DND-41 (cell line): Measurements from ENCODE around the gene CTSW.
A peak's percentile ranks its signal among the peaks of the same experiment; 100 is the strongest.

ENCODE experiments used
- ATAC-seq: fragments of 200-7000 bp; cut with Tn5 transposase; 3 replicates; pipeline ENCODE4 v1.9.1; 2021; ENCODE audit warnings: low read depth; ENCODE audit not compliant: insufficient read depth
- DNase-seq: peaks from one replicate; pipeline ENCODE4 v3.0.0-alpha.2; 2020
- H2AFZ ChIP-seq: 2 replicates; pipeline ENCODE4 v1.6.0; 2012; ENCODE audit warnings: low read depth, low read length
- H3K27ac ChIP-seq: 2 replicates; pipeline ENCODE4 v1.5.1; 2012; ENCODE audit warnings: low read length, inconsistent platforms
- H3K27me3 ChIP-seq: fragments of 200-600 bp; sonication (generic); 2 replicates; pipeline ENCODE4 v1.6.0; 2012; ENCODE audit warnings: low read length, mild to moderate bottlenecking, inconsistent platforms; ENCODE audit not compliant: insufficient read depth, poor library complexity
- H3K36me3 ChIP-seq: 2 replicates; pipeline ENCODE4 v1.5.1; 2012; ENCODE audit warnings: low read length, inconsistent platforms; ENCODE audit not compliant: insufficient read depth
- H3K4me1 ChIP-seq: 2 replicates; pipeline ENCODE4 v1.5.1; 2012; ENCODE audit warnings: mild to moderate bottlenecking, low read length; ENCODE audit not compliant: insufficient read depth
- H3K4me2 ChIP-seq: 2 replicates; pipeline ENCODE4 v1.6.0; 2012; ENCODE audit warnings: mild to moderate bottlenecking, moderate library complexity, low read length, inconsistent platforms; ENCODE audit not compliant: insufficient read depth
- H3K4me3 ChIP-seq, 2 experiments: fragments of 200-600 bp in 1 of 2; shearing (Covaris generic) in 1 of 2; 2 replicates each; pipeline ENCODE4 v1.5.1; 2012 to 2016; ENCODE audit warnings: inconsistent platforms in 2 of 2, low read length in 2 of 2, mild to moderate bottlenecking in 2 of 2, low read depth in 1 of 2, moderate library complexity in 1 of 2
- H3K79me2 ChIP-seq: 2 replicates; pipeline ENCODE4 v1.6.0; 2012; ENCODE audit warnings: low read length, inconsistent platforms; ENCODE audit not compliant: insufficient read depth
- H3K9ac ChIP-seq: 2 replicates; pipeline ENCODE4 v1.6.0; 2012; ENCODE audit warnings: low read depth, mild to moderate bottlenecking, inconsistent platforms, low read length, moderate library complexity
- H3K9me3 ChIP-seq: 2 replicates; pipeline ENCODE4 v1.5.1; 2012; ENCODE audit warnings: low read length, moderate library complexity, mild to moderate bottlenecking, inconsistent platforms; ENCODE audit not compliant: insufficient read depth, severe bottlenecking
- H4K20me1 ChIP-seq: 2 replicates; pipeline ENCODE4 v1.6.0; 2012; ENCODE audit warnings: low read length; ENCODE audit not compliant: insufficient read depth
- EZH2 ChIP-seq: IDR thresholded peaks from 3 replicates; pipeline ENCODE4 v1.6.1; 2012; ENCODE audit warnings: borderline replicate concordance, low read depth, mild to moderate bottlenecking, moderate library complexity, low read length, inconsistent platforms; ENCODE audit not compliant: severe bottlenecking
- TF ChIP-seq, protein P1 (sequence below): IDR thresholded peaks from 2 replicates; pipeline ENCODE4 v1.5.1; 2012; ENCODE audit warnings: borderline replicate concordance, low read length, moderate library complexity, mild to moderate bottlenecking; ENCODE audit not compliant: poor library complexity, severe bottlenecking; ENCODE audit errors: extremely low read depth

CTSW gene

GRCh38 chr11:65897020-65897471, 17.4 kb downstream of the CTSW start:
- H3K27me3 ChIP-seq = peaks cover 39% of the 10 kb centered on the region
- H4K20me1 ChIP-seq = peaks cover 15% of the 10 kb centered on the region; the same call in 1 of the 2 replicates
- H3K4me2 ChIP-seq = no peak overlapping the region
- no peak for DNase-seq
- ATAC-seq = no peak
- H3K9me3 ChIP-seq = no peaks in the 10 kb centered on the region
- no peak overlapping the region for H3K27ac ChIP-seq
- H3K9ac ChIP-seq = no peak overlapping the region
- no peak overlapping the region for H3K4me3 ChIP-seq
- H3K36me3 ChIP-seq = no peaks in the 10 kb centered on the region
- H3K79me2 ChIP-seq = no peaks in the 10 kb centered on the region
- H2AFZ ChIP-seq = no peak overlapping the region
- no peak for TF ChIP-seq EZH2
- TF ChIP-seq, protein P1, sequence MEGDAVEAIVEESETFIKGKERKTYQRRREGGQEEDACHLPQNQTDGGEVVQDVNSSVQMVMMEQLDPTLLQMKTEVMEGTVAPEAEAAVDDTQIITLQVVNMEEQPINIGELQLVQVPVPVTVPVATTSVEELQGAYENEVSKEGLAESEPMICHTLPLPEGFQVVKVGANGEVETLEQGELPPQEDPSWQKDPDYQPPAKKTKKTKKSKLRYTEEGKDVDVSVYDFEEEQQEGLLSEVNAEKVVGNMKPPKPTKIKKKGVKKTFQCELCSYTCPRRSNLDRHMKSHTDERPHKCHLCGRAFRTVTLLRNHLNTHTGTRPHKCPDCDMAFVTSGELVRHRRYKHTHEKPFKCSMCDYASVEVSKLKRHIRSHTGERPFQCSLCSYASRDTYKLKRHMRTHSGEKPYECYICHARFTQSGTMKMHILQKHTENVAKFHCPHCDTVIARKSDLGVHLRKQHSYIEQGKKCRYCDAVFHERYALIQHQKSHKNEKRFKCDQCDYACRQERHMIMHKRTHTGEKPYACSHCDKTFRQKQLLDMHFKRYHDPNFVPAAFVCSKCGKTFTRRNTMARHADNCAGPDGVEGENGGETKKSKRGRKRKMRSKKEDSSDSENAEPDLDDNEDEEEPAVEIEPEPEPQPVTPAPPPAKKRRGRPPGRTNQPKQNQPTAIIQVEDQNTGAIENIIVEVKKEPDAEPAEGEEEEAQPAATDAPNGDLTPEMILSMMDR = no peak
- peaks cover 34% of the 10 kb centered on the region for H3K4me1 ChIP-seq

DNA sequence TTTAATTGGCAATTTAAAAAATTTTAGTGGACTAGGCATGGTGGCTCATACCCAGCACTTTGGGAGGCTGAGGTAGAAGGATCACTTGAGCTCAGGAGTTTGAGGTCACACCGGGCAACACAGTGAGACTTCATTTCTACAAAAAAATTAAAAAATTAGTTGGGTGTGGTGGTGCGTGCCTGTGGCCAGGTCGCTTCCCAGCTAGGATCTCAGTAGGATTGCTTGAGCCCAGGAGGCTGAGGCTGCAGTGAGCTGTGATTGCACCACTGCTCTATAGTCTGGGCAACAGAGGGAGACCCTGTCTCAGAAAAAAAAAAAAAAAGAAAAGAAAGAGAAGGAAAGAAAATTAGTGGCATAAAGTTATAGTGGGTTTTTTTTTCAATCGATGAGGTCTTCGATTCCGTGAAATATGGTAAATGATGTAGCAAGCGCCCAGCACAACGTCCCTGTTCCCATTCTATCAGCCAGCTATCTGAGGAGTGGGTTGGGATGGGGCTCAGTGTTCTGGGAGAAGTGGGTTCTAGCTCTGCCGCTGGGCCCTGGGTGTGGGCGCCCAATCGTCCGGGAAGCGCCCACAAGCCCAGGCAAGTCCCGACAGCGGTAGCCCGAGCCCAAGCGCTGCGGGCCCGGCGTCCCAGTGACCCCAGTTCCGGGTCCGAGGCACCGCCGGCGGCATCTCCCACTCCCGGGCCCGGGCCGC, 19.2 kb downstream of the CTSW start:
- Histone ChIP-seq H3K4me1 (peaks cover 23% of the 10 kb centered on the region), H3K79me2 (no peaks in the 10 kb centered on the region), H3K4me2 (peak overlapping the region; percentile 69), H3K27me3 (peaks cover 46% of the 10 kb centered on the region), H3K4me3 (peak overlapping the region in 1 of 2 experiments; percentile 53; a peak in 2 of 4 replicates), H3K9ac (peak overlapping the region; percentile 43; the same call in 1 of the 2 replicates), H4K20me1 (0 out of 2 replicates have a peak, but pooled peaks cover 5% of the 10 kb centered on the region), H3K27ac (no peak overlapping the region), H3K9me3 (no peaks in the 10 kb centered on the region), H3K36me3 (no peaks in the 10 kb centered on the region), H2AFZ (peak overlapping the region; percentile 41; the same call in 1 of the 2 replicates)
- ATAC-seq (no peak), DNase-seq (no peak)
- TF ChIP-seq, protein P1 = no peak
- peak; percentile 5 for TF ChIP-seq EZH2

DNA sequence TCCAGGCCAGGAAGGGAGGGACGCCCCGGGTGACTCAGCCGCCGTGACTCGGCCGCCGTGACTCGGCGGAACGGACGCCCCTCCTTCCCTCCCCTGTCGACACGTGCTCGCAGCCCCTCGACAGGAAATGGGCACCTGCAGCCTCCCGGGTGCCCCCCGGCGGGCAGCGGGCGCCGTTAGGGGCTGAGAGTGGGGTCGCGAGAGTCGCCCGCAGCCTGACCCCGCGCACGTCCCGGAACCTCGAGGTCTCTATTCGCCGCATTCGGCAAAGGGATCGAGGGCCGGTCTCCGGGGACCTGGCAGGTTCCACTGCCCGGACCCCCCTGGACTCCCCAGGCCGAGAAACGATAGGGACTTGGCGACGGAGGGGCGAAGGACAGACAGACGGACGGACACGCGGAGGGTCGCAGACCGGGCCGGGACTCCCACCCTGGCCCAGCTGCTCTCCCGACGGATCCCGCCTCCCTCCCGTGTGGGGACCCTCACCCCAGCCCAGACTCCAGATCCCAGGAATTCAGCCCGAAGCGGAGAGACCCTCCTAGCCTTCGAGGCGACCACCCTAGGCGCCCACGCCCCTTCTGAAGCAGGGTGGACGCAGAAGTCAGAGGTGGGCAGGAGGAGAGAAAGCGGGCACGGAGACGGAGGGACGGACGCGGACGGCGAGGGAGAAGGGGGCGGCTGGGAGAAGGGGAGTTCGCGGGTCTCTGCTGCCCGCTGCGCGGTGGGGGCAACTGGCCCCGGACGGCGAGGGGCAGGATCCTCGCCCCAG, 19.9 kb downstream of the CTSW start:
- peak; percentile 80 for TF ChIP-seq EZH2
- TF ChIP-seq, protein P1 = peak; percentile 36
- H3K27me3 ChIP-seq = peaks cover 46% of the 10 kb centered on the region
- H3K9me3 ChIP-seq = no peaks in the 10 kb centered on the region
- peak overlapping the region; percentile 41 for H2AFZ ChIP-seq
- peak overlapping the region; percentile 43 for H3K9ac ChIP-seq
- peak; percentile 69 for DNase-seq
- H3K27ac ChIP-seq = no peak overlapping the region
- H3K36me3 ChIP-seq = no peaks in the 10 kb centered on the region
- peak overlapping the region; percentile 69 for H3K4me2 ChIP-seq
- H4K20me1 ChIP-seq = 0 out of 2 replicates have a peak, but pooled peaks cover 5% of the 10 kb centered on the region
- peaks cover 23% of the 10 kb centered on the region for H3K4me1 ChIP-seq
- peak; percentile 69 for ATAC-seq
- H3K79me2 ChIP-seq = no peaks in the 10 kb centered on the region
- H3K4me3 ChIP-seq = peak overlapping the region in 1 of 2 experiments; percentile 53; a peak in 2 of 4 replicates
